ENCODE results near the gene SH3GL1. TPM values are rescaled to one million over a fixed set of nuclear protein-coding genes. Genes with fewer than 3 reads are reported as not detected.
A peak's percentile ranks its signal among the peaks of the same experiment; 100 is the strongest.

Gene SH3GL1
- total RNA-seq, 1 experiment from 2014 or later, result 59.8 TPM

DNA sequence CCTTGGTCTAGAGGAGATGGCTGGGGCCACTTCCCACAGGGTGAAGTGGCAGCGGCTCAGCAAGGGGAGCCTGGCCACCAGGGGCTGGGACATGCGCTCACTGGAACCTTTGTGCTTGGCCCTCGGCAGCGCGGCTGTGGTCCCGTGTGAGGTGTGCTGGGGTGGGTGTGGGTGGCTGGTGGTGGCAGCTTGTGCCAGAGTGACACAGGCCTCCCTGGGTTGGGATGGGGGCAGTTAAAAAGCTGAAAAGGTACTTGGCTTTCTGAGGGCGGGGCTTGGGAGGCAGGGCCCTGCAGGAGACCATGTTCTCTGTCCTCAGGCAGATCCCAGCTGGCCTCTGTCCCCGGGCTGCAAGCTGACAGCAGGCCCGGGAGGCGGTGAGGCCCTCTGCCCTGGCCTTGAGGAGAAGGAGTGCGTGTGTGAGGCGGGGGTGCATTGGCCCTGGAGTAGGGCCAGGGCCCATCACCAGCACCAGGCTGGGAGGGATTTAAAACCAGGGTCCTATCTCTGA, 39.7 kb downstream of the SH3GL1 start:
- DNase-seq (no peak), ATAC-seq (no peak)
- BruUV-seq (replicated peaks), result TSS peak; percentile 23
- ChIA-PET POLR2A (ENCODE audit: unreplicated experiment) (no interaction called here), CTCF (interaction anchor here (0.6 kb wide), 1 partner anchor 18 kb away, joined by 3 read pairs; no protein-coding TSS in a partner anchor)
- Histone ChIP-seq H3K27ac (ENCODE audit: low read length) (no peak overlapping the region), H3K4me1 (ENCODE audit: insufficient read depth, low read length) (no peaks in the 10 kb centered on the region), H3K27me3 (ENCODE audit: low read length) (no peaks in the 10 kb centered on the region), H2AFZ (ENCODE audit: low read length) (no peak overlapping the region), H3K79me2 (ENCODE audit: low read length) (no peaks in the 10 kb centered on the region), H3K9ac (ENCODE audit: low read length) (no peak overlapping the region), H3K36me3 (ENCODE audit: low read depth, low read length) (peaks cover 3% of the 10 kb centered on the region; the same call in 1 of the 2 replicates), H3K9me3 (ENCODE audit: low read length) (no peaks in the 10 kb centered on the region), H3K4me3 (ENCODE audit: low read length) (no peak overlapping the region), H3F3A (ENCODE audit: low read length, unreplicated experiment) (no peaks in the 10 kb centered on the region), H4K20me1 (ENCODE audit: low read length) (no peaks in the 10 kb centered on the region), H3K9me2 (replicated peaks; ENCODE audit: low read length) (no peaks in the 10 kb centered on the region), H3K4me2 (ENCODE audit: low read length) (no peak overlapping the region)
- TF ChIP-seq EZH2 (IDR thresholded peaks at IDR 0.05; ENCODE audit: low read length, unreplicated experiment) (no peak), EZH2phosphoT487 (IDR thresholded peaks at IDR 0.05; ENCODE audit: borderline replicate concordance, low read length) (no peak)
- TF ChIP-seq, protein P1, sequence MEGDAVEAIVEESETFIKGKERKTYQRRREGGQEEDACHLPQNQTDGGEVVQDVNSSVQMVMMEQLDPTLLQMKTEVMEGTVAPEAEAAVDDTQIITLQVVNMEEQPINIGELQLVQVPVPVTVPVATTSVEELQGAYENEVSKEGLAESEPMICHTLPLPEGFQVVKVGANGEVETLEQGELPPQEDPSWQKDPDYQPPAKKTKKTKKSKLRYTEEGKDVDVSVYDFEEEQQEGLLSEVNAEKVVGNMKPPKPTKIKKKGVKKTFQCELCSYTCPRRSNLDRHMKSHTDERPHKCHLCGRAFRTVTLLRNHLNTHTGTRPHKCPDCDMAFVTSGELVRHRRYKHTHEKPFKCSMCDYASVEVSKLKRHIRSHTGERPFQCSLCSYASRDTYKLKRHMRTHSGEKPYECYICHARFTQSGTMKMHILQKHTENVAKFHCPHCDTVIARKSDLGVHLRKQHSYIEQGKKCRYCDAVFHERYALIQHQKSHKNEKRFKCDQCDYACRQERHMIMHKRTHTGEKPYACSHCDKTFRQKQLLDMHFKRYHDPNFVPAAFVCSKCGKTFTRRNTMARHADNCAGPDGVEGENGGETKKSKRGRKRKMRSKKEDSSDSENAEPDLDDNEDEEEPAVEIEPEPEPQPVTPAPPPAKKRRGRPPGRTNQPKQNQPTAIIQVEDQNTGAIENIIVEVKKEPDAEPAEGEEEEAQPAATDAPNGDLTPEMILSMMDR (conservative IDR thresholded peaks at IDR 0.05; ENCODE audit: low read depth, low read length), result no peak
- intact Hi-C loops (cut with micrococcal nuclease), result no loop called here

GRCh38 chr19:4360081-4360569, 40.2 kb downstream of the SH3GL1 start:
- no peaks in the 10 kb centered on the region for H3K9me3 ChIP-seq (ENCODE audit: low read length)
- no peak for DNase-seq
- H3K27me3 ChIP-seq (ENCODE audit: low read length), result no peaks in the 10 kb centered on the region
- no peaks in the 10 kb centered on the region for H4K20me1 ChIP-seq (ENCODE audit: low read length)
- H3K79me2 ChIP-seq (ENCODE audit: low read length), result no peaks in the 10 kb centered on the region
- POLR2A ChIA-PET (ENCODE audit: unreplicated experiment), result no interaction called here
- ATAC-seq, result no peak
- no peak overlapping the region for H2AFZ ChIP-seq (ENCODE audit: low read length)
- H3K27ac ChIP-seq (ENCODE audit: low read length), result no peak overlapping the region
- no peaks in the 10 kb centered on the region for H3K9me2 ChIP-seq (replicated peaks; ENCODE audit: low read length)
- TF ChIP-seq EZH2phosphoT487 (IDR thresholded peaks at IDR 0.05; ENCODE audit: borderline replicate concordance, low read length) (no peak), EZH2 (IDR thresholded peaks at IDR 0.05; ENCODE audit: low read length, unreplicated experiment) (no peak)
- TF ChIP-seq, protein P1 (conservative IDR thresholded peaks at IDR 0.05; ENCODE audit: low read depth, low read length), result no peak
- no peak overlapping the region for H3K9ac ChIP-seq (ENCODE audit: low read length)
- H3K4me2 ChIP-seq (ENCODE audit: low read length), result no peak overlapping the region
- H3K4me3 ChIP-seq (ENCODE audit: low read length), result no peak overlapping the region
- no peaks in the 10 kb centered on the region for H3K4me1 ChIP-seq (ENCODE audit: insufficient read depth, low read length)
- H3F3A ChIP-seq (ENCODE audit: low read length, unreplicated experiment), result no peaks in the 10 kb centered on the region
- CTCF ChIA-PET, result interaction anchor here (0.6 kb wide), 1 partner anchor 18 kb away, joined by 3 read pairs; no protein-coding TSS in a partner anchor
- H3K36me3 ChIP-seq (ENCODE audit: low read depth, low read length), result peaks cover 3% of the 10 kb centered on the region; the same call in 1 of the 2 replicates
- intact Hi-C loops (cut with micrococcal nuclease), result no loop called here
- BruUV-seq (replicated peaks), result no TSS peak

GRCh38 chr19:4359627-4360000, 40.7 kb downstream of the SH3GL1 start:
- H3K27me3 ChIP-seq (ENCODE audit: low read length), result no peaks in the 10 kb centered on the region
- H3K9me3 ChIP-seq (ENCODE audit: low read length), result no peaks in the 10 kb centered on the region
- no TSS peak for BruUV-seq (replicated peaks)
- no peaks in the 10 kb centered on the region for H3K9me2 ChIP-seq (replicated peaks; ENCODE audit: low read length)
- H3K9ac ChIP-seq (ENCODE audit: low read length), result no peak overlapping the region
- intact Hi-C loops (cut with micrococcal nuclease), result no loop called here
- DNase-seq, result no peak
- no peak overlapping the region for H3K4me3 ChIP-seq (ENCODE audit: low read length)
- TF ChIP-seq, protein P1 (conservative IDR thresholded peaks at IDR 0.05; ENCODE audit: low read depth, low read length), result no peak
- no peak for TF ChIP-seq EZH2 (IDR thresholded peaks at IDR 0.05; ENCODE audit: low read length, unreplicated experiment)
- no peak for TF ChIP-seq EZH2phosphoT487 (IDR thresholded peaks at IDR 0.05; ENCODE audit: borderline replicate concordance, low read length)
- H3K4me2 ChIP-seq (ENCODE audit: low read length), result no peak overlapping the region
- no peaks in the 10 kb centered on the region for H3F3A ChIP-seq (ENCODE audit: low read length, unreplicated experiment)
- no peaks in the 10 kb centered on the region for H3K4me1 ChIP-seq (ENCODE audit: insufficient read depth, low read length)
- H3K79me2 ChIP-seq (ENCODE audit: low read length), result no peaks in the 10 kb centered on the region
- peaks cover 3% of the 10 kb centered on the region; the same call in 1 of the 2 replicates for H3K36me3 ChIP-seq (ENCODE audit: low read depth, low read length)
- no peaks in the 10 kb centered on the region for H4K20me1 ChIP-seq (ENCODE audit: low read length)
- no peak overlapping the region for H3K27ac ChIP-seq (ENCODE audit: low read length)
- no peak for ATAC-seq
- CTCF ChIA-PET, result no interaction called here
- POLR2A ChIA-PET (ENCODE audit: unreplicated experiment), result no interaction called here
- H2AFZ ChIP-seq (ENCODE audit: low read length), result no peak overlapping the region
